Naive B cell (primary cell): ENCODE data around the gene KCNQ2. TPM values are rescaled to one million over a fixed set of nuclear protein-coding genes. Genes with fewer than 3 reads are reported as not detected.

ENCODE experiments used
- ATAC-seq, 2 donors: fragments of 150-1000 bp; cut with Tn5 transposase; 2 replicates each; pipeline ENCODE4 v1.10.0; 2021; ENCODE audit warnings: low read depth in 2 of 2, mild to moderate bottlenecking in 2 of 2, moderate library complexity in 2 of 2
- DNase-seq: peaks from one replicate; pipeline ENCODE4 v3.0.0; 2022
- H3K27ac Mint-ChIP-seq, 6 donors: one replicate each; pipeline ENCODE4 v1.8.0; 2020 to 2022; ENCODE audit warnings: mild to moderate bottlenecking in 6 of 6, mixed read lengths in 6 of 6, moderate library complexity in 5 of 6, inconsistent platforms in 2 of 6
- H3K27me3 Mint-ChIP-seq, 3 donors: one replicate each; pipeline ENCODE4 v1.8.0; 2021 to 2022; ENCODE audit warnings: mixed read lengths in 3 of 3, mild to moderate bottlenecking in 1 of 3
- H3K36me3 Mint-ChIP-seq, 2 donors: one replicate each; pipeline ENCODE4 v1.8.0; 2020 to 2022; ENCODE audit warnings: mixed read lengths in 2 of 2, inconsistent platforms in 1 of 2, mild to moderate bottlenecking in 1 of 2
- H3K4me1 Mint-ChIP-seq, 3 donors: one replicate each; pipeline ENCODE4 v1.8.0; 2020 to 2022; ENCODE audit warnings: mixed read lengths in 3 of 3, inconsistent platforms in 1 of 3, mild to moderate bottlenecking in 1 of 3, moderate library complexity in 1 of 3
- H3K4me3 Mint-ChIP-seq, 8 donors: one replicate each; pipeline ENCODE4 v1.8.0; 2020 to 2022; ENCODE audit warnings: mild to moderate bottlenecking in 8 of 8, mixed read lengths in 8 of 8, moderate library complexity in 8 of 8, inconsistent platforms in 2 of 8
- H3K9me3 Mint-ChIP-seq, 7 donors: one replicate each; pipeline ENCODE4 v1.8.0; 2020 to 2022; ENCODE audit warnings: mixed read lengths in 7 of 7, mild to moderate bottlenecking in 5 of 7, inconsistent platforms in 2 of 7, moderate library complexity in 1 of 7
- polyA plus RNA-seq, 6 donors: library from polyadenylated mRNA; unstranded; fragments of 300-500 nt; fragmentation: Illumina TruSeq; gene quantifications; one replicate each; pipeline ENCODE4 v1.2.3, GENCODE V29; 2021; ENCODE audit warnings: low read depth in 6 of 6

Gene KCNQ2
- polyA plus RNA-seq, 6 donors from 2014 or later: 0.54 to 1.1 TPM; not detected in 4

DNA sequence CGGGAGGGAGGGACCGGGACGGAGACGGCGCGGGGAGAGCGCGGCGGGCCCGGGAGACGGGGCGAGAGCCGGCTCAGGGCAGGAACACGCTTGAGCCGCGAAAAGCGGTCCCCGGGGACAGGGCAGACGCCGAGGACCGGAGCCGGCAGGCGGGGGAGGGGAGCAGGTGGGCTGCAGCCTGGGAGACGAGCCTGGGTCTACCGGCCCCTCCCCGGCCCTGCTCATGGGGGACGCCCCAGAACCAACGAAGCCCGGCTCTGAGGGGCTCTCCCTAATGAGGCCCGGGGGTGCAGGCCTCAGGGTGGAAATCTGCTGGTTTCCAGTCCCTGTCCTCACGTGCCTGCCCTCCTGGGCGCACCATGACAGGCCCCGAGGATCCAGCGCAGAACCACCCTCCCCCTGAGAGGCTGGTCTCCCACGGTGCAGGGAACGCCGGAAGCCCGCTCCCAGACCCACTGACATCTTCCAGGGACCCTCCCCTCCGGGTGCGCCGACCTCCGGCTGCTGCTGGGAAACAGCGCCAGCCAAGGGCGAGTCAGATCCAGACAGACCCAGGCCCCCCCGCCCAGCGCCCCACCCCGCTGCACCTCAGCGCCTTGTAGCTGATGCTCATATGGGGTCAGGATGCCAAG is 27.0 kb upstream of the KCNQ2 start:
- ATAC-seq: peak; percentile 51 to 53
- peaks cover 0 to 26% (median 13%) of the 10 kb centered on the region in 3 donors for H3K27me3 Mint-ChIP-seq
- H3K4me1 Mint-ChIP-seq: peaks cover 6 to 8% (median 7%) of the 10 kb centered on the region in 3 donors
- H3K27ac Mint-ChIP-seq: no peak overlapping the region
- peaks cover 0 to 5% (median 2%) of the 10 kb centered on the region in 7 donors for H3K9me3 Mint-ChIP-seq
- H3K4me3 Mint-ChIP-seq: peak overlapping the region in 6 of 8 donors; percentile 36 to 68 (median 50)
- no peaks in the 10 kb centered on the region for H3K36me3 Mint-ChIP-seq
- DNase-seq: peak; percentile 33

DNA sequence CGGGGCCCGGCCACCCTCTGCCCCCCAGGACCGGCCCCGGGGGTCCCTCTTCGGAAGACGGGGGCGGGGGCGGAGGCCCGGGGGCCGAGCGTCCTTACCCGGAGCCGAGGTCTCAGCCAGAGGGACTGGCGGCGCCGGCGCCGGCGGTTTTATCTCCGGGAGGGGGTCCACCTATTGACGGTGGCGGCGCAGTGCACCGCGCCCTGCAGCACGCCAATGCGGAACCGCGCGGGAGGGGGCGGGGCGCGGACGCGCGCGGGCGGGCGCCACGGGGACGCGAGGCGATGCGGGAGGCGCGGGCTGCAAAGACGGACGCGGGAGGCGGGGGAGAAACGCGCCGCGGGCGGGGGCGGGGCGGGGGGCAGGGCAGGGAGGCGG is 26.5 kb upstream of the KCNQ2 start, which contains the start of gene EEF1A2:
EEF1A2 (minus strand) TSS at position 124 of the 378 bp plus-strand sequence. CDS start 1,320 bp downstream, outside the sequence.
- Mint-ChIP-seq H3K4me3 (peak within 1 kb of the TSS in 6 of 8 donors; percentile 36 to 77 (median 60)), H3K9me3 (peaks cover 0 to 2% (median 0%) of the 10 kb centered on the region in 7 donors), H3K27me3 (peaks cover 0 to 26% (median 9%) of the 10 kb centered on the region in 3 donors), H3K36me3 (no peaks in the 10 kb centered on the region), H3K27ac (no peak within 1 kb of the TSS), H3K4me1 (peaks cover 6 to 8% (median 7%) of the 10 kb centered on the region in 3 donors)
- DNase-seq (peak; percentile 64), ATAC-seq (peak; percentile 75 to 77)

DNA sequence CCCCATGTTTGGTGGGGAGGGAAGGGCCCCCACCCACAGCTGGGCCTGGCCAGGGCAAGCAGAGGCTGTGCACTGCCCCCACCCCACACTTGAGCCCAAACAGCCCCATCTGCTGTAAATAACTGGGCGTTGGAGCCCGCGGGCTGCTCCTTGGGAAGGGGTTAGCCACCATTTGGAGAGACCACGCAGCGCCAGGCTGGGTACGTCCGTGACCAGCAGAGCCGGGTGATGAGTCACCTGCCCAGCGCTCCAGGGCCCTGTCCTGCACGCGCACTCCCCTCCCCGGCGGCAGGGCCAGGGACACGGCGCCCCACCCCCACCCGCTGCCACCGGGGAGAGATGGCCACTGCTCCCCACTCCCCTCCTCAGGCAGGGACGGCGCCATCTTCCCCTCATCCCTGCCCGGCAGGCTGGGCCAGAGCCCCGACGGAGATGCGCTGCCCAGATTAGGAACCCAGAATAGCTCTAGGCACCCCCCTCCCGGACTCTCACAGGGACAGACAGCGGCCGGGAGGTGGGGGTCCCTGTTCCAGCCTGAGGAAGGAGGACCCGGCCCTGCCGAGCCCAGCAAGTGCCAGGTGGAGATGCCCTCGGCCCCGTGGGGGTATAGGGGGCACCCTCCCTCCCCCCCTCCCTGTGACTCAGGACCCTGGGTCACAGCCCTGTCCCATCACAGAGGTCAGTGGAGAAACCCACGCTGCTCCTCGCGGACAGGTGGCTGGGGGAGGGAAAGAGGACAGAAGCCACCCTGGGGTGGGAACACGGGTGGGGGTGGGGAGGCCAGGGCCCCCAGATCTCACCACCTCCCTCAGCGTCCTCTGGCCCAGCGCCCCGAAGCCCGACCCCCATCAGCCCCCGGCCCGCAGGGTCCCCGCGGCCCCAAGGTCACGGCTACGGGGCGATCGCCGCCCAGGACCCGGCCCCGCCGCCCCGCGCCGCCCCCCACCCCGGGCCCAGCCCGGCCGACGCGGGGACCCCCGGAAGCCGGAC is 25.8 kb upstream of the KCNQ2 start:
- Mint-ChIP-seq H3K4me1 (peaks cover 6 to 8% (median 7%) of the 10 kb centered on the region in 3 donors), H3K27me3 (peaks cover 0 to 26% (median 7%) of the 10 kb centered on the region in 3 donors), H3K36me3 (no peaks in the 10 kb centered on the region), H3K27ac (no peak overlapping the region), H3K4me3 (peak overlapping the region in 5 of 8 donors; percentile 25 to 77 (median 66)), H3K9me3 (no peaks in the 10 kb centered on the region)
- DNase-seq (no peak), ATAC-seq (no peak)

DNA sequence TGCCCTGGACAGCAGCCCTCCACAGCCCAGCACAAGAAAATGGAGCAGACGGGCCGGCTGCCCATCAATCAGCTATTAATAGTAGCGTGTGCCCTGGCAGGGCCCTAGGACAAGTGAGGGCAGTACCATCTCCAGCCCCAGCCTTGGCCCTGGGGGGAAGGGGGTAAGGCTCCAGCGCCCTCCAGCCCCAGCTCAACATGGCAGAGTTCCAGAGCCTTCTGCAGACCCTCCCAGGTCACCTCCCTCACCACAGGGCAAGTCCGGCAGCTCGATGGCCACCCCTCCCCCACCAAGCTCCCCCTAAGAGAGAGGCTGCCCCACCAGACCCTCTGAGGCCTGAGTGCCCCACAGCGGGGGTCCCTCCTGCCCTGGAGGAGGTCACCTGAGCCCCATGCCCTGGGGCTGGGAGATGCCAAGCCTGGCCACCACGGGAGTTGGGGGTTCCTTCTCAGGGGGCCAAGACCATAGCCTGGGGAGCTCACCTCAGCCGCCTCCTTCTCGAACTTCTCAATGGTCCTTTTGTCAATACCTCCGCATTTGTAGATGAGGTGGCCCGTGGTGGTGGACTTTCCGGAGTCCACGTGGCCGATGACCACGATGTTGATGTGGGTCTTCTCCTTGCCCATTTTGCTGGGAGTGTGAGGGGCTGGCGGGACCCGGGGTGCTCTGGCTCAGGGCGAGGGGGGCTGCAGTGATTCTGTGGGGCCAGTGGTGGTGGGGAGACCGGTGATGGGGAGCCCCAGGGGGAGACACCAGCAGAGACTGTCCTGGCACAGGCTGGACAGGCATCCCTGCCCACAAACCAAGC is 24.9 kb upstream of the KCNQ2 start:
- Mint-ChIP-seq H3K4me3 (peak overlapping the region in 5 of 8 donors; percentile 25 to 66 (median 47)), H3K4me1 (peaks cover 6 to 8% (median 7%) of the 10 kb centered on the region in 3 donors), H3K9me3 (peaks cover 0 to 4% (median 0%) of the 10 kb centered on the region in 7 donors), H3K27me3 (peaks cover 7 to 26% (median 7%) of the 10 kb centered on the region in 3 donors), H3K36me3 (peaks cover 0 to 3% of the 10 kb centered on the region in 2 donors), H3K27ac (no peak overlapping the region)
- ATAC-seq (no peak), DNase-seq (no peak)

DNA sequence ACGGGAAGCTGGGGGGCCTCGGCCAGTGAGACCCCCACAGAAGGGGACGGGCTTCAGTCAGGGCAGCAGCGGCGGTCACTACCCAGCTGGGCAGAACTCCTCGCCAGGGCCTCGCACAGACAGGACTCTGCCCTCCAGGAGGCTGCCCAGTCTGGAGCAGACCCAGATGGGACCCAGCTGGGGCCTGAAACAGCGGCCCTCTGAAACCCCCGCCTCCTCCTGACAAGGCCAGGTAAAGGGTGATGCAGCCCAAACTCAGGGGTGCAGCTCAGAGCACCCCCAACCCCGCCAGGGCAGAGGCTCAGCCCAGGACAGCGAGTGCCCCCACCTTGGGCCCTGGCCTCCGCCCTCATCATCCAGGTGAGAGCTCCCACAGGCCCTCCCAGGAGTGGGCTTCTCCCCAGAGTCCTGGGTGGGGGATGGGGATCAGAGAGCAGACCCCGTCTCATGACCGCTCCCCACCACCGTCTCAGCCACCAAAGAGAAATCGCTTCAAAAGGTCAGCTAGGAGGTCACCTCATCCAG is 24.2 kb upstream of the KCNQ2 start:
- peaks cover 7 to 26% (median 14%) of the 10 kb centered on the region in 3 donors for H3K27me3 Mint-ChIP-seq
- DNase-seq (no peak), ATAC-seq (no peak)
- H3K36me3 Mint-ChIP-seq: peaks cover 0 to 10% of the 10 kb centered on the region in 2 donors
- peak overlapping the region in 5 of 8 donors; percentile 23 to 59 (median 47) for H3K4me3 Mint-ChIP-seq
- H3K4me1 Mint-ChIP-seq: peaks cover 6 to 8% (median 7%) of the 10 kb centered on the region in 3 donors
- peaks cover 0 to 7% (median 0%) of the 10 kb centered on the region in 7 donors for H3K9me3 Mint-ChIP-seq
- H3K27ac Mint-ChIP-seq: no peak overlapping the region

DNA sequence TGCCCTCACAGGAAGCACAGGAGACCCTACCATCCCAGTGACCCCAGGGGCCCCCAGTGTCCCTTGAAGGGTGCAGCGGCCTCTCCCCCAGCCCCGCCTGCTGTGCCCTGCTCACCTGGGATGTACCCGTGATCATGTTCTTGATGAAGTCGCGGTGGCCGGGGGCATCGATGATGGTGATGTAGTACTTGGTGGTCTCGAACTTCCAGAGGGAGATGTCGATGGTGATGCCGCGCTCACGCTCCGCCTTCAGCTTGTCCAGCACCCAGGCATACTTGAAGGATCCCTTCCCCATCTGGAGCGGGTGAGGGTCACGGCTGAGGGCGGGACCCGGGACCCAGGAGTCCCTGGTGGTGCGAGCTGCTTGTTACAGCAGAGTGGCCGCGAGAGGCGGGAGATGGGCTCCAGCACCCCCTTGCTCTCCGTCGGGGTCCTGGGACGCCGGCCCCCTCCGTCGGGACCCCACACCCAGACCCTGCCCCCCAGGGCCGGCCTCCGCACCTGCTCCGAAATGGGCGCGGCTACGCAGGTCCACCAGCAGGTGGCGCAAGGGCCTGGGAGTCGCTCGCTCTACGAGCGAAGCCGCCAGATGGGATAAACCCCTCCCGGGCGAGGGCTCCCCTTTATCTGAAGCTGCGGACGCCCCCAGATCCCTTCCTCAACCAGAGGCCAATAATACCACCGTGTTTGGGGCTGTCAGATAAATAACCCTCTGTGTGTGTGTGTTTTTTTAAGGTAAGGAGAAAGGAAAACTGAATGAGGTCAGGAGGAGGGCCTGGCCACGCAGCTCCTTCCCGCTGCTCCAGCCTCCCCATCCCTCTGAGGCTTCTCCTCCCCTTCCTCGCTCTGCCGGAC is 23.5 kb upstream of the KCNQ2 start:
- H3K4me3 Mint-ChIP-seq: peak overlapping the region; percentile 23 to 88 (median 56)
- H3K27ac Mint-ChIP-seq: peak overlapping the region in 2 of 6 donors; percentile 28 to 36
- peaks cover 0 to 10% (median 0%) of the 10 kb centered on the region in 7 donors for H3K9me3 Mint-ChIP-seq
- DNase-seq (peak; percentile 67), ATAC-seq (peak; percentile 53 to 65)
- peaks cover 0 to 14% of the 10 kb centered on the region in 2 donors for H3K36me3 Mint-ChIP-seq
- peaks cover 3 to 8% (median 7%) of the 10 kb centered on the region in 3 donors for H3K4me1 Mint-ChIP-seq
- H3K27me3 Mint-ChIP-seq: peaks cover 3 to 27% (median 21%) of the 10 kb centered on the region in 3 donors

DNA sequence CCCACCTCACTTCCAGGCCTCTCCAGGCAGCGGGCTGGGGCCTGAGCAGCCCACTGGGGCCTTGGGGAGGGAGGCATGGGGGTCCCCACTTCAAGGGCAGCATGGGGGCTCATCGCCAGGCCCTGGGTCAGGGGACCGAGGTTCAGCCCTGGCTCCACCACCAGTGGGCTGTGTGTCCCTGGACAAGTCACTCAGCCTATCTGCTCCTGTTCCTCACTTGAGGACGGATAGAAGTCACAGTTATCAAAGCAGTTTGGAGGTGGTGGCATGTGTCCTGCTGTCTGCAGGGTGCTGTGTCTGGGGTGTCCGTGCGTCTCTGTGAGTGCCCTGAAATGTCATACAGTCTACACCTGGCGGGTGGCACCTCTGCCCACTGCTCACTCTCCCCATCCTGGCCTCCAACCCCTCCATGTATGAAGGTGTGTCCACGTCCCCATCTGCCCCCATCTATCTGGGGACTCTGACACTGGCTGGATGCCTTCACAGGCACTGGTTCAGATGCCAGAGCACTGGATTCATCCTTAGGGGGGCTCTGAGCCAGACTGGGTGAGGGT is 22.8 kb upstream of the KCNQ2 start:
- peaks cover 0 to 10% (median 0%) of the 10 kb centered on the region in 7 donors for H3K9me3 Mint-ChIP-seq
- H3K4me3 Mint-ChIP-seq: no peak overlapping the region
- no peak for DNase-seq
- peaks cover 3 to 28% (median 21%) of the 10 kb centered on the region in 3 donors for H3K27me3 Mint-ChIP-seq
- peaks cover 3 to 8% (median 7%) of the 10 kb centered on the region in 3 donors for H3K4me1 Mint-ChIP-seq
- H3K36me3 Mint-ChIP-seq: peaks cover 0 to 14% of the 10 kb centered on the region in 2 donors
- no peak overlapping the region for H3K27ac Mint-ChIP-seq
- ATAC-seq: no peak

DNA sequence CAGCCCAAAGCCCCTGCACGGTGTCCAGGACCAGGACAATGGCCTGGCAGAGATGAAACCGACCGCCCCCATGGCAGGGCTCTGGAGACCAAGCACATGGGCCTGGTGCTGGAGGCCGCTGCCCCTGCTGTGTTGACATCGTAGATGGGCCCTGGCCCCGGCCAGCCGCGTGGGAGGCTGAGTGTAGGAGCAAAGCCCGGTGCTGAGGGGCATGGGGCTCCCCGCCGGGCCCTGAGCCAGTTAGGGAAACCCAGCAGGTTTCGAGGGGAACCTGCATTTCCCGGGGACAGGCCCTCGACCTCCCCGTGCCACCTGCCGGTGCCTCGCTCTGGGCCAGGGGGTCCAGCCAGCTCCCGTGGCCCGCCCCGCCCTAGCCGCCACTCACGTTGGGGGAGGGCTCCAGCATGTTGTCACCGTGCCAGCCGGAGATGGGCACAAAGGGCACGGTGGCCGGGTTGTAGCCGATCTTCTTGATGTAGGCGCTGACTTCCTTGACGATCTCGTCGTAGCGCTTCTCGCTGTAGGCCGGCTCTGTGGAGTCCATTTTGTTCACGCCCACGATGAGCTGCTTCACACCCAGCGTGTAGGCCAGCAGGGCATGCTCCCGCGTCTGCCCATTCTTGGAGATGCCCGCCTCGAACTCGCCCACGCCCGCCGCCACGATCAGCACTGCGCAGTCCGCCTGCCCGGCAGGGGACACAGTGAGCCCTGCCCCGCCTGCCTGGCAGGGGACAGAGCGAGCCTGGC is 22.1 kb upstream of the KCNQ2 start:
- no peak overlapping the region for H3K4me3 Mint-ChIP-seq
- H3K36me3 Mint-ChIP-seq: peaks cover 0 to 14% of the 10 kb centered on the region in 2 donors
- H3K4me1 Mint-ChIP-seq: peaks cover 3 to 8% (median 7%) of the 10 kb centered on the region in 3 donors
- no peak for ATAC-seq
- peaks cover 0 to 10% (median 0%) of the 10 kb centered on the region in 7 donors for H3K9me3 Mint-ChIP-seq
- no peak overlapping the region for H3K27ac Mint-ChIP-seq
- no peak for DNase-seq
- peaks cover 3 to 35% (median 21%) of the 10 kb centered on the region in 3 donors for H3K27me3 Mint-ChIP-seq

DNA sequence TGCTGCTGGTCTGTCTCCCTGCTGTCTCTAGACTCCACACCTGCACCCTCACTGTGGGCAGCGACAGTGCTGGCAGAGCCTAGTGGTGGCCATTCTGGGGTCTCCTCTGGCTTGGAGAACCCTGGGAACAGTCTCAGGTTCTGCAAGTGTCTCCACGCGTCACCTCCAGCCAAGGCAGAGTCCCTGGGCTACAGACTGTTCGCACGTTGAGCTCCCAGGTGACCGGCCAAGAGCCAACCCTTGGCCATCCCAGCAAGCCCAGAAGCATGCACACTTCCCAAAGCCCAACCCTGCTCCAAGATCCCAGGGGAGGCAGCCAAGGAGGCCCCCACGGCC is 21.6 kb upstream of the KCNQ2 start:
- Mint-ChIP-seq H3K27ac (no peak overlapping the region), H3K27me3 (peaks cover 3 to 40% (median 21%) of the 10 kb centered on the region in 3 donors), H3K36me3 (peaks cover 0 to 14% of the 10 kb centered on the region in 2 donors), H3K4me1 (peaks cover 3 to 8% (median 7%) of the 10 kb centered on the region in 3 donors), H3K4me3 (no peak overlapping the region), H3K9me3 (peaks cover 0 to 10% (median 0%) of the 10 kb centered on the region in 7 donors)
- DNase-seq: no peak
- ATAC-seq: no peak

DNA sequence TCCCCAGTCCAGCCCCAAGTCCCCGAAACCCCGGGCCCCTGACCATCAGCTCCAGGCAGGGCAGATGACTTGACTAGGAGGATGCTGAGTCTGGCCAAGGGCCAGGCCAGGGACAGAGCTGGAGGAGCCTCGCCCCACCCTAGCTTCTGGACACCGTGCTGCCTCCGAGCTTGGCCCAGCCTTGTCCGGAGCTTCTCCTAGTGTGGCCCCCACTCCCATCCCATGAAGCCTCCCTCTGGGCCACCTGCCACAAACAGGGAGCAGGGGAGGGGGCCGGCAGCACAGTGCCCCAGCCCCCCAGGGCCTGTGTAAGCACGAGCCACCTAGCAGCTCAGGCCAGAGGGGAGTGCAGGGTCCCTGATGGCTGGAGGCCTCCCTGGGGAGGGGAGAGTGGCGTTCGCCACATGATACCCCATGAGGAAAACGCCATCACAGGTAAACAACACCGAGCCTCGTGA is 21.1 kb upstream of the KCNQ2 start:
- no peak overlapping the region for H3K27ac Mint-ChIP-seq
- peak overlapping the region in 1 of 8 donors; percentile 33 for H3K4me3 Mint-ChIP-seq
- H3K4me1 Mint-ChIP-seq: peaks cover 3 to 8% (median 7%) of the 10 kb centered on the region in 3 donors
- ATAC-seq: no peak
- H3K9me3 Mint-ChIP-seq: peaks cover 0 to 10% (median 0%) of the 10 kb centered on the region in 7 donors
- no peak for DNase-seq
- H3K27me3 Mint-ChIP-seq: peaks cover 3 to 40% (median 21%) of the 10 kb centered on the region in 3 donors
- peaks cover 0 to 14% of the 10 kb centered on the region in 2 donors for H3K36me3 Mint-ChIP-seq

DNA sequence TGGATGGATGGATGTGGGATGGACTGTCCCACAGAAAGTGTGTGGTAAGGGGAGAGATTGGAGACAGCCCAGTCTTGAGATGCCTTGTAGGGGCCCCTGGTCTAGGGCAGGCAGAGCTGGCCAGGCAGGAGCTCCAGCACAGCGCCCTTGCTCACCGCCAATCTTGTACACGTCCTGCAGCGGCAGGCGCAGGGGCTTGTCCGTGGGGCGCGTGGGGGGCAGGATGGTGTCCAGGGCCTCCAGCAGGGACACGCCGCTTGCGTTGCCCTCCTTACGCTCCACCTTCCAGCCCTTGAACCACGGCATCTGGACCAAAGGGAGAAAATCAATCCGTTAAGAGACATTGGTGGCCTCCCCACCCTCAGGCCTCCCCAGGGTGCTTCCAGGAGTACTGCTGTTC is 20.5 kb upstream of the KCNQ2 start:
- Mint-ChIP-seq H3K9me3 (peaks cover 0 to 10% (median 0%) of the 10 kb centered on the region in 7 donors), H3K4me1 (peaks cover 3 to 7% (median 5%) of the 10 kb centered on the region in 3 donors), H3K36me3 (peaks cover 0 to 14% of the 10 kb centered on the region in 2 donors), H3K27ac (no peak overlapping the region), H3K27me3 (peaks cover 3 to 40% (median 21%) of the 10 kb centered on the region in 3 donors), H3K4me3 (peak overlapping the region in 1 of 8 donors; percentile 76)
- ATAC-seq (no peak), DNase-seq (no peak)
